Right cardiac atrium (tissue), 5 donors: ENCODE measurements around the gene TMEM163. TPM values are rescaled to one million over a fixed set of nuclear protein-coding genes. Genes with fewer than 3 reads are reported as not detected.
A peak's percentile ranks its signal among the peaks of the same experiment; 100 is the strongest.

Experiments used
- ATAC-seq, 2 donors: fragments of 200-7000 bp; cut with Tn5 transposase; one replicate each; pipeline versions ENCODE4 v1.8.0 to v1.9.1; 2020; ENCODE audit warnings: moderate library complexity in 2 of 2, mild to moderate bottlenecking in 1 of 2
- DNase-seq, 3 donors: peaks; one replicate each; pipeline ENCODE4 v3.0.0-alpha.2; 2020
- H3K27ac ChIP-seq: one replicate; pipeline ENCODE4 v1.5.1; 2013; ENCODE audit warnings: mild to moderate bottlenecking, low read length, control low read depth, moderate library complexity
- H3K27me3 ChIP-seq: one replicate; pipeline ENCODE4 v1.6.1; 2013; ENCODE audit not compliant: control insufficient read depth, insufficient read depth
- H3K4me1 ChIP-seq: one replicate; pipeline ENCODE4 v1.6.1; 2013; ENCODE audit warnings: low read length; ENCODE audit not compliant: control insufficient read depth, insufficient read depth
- H3K4me3 ChIP-seq: one replicate; pipeline ENCODE4 v1.5.1; 2013; ENCODE audit warnings: low read length, control low read depth
- H3K9me3 ChIP-seq: one replicate; pipeline ENCODE4 v1.6.1; 2013; ENCODE audit warnings: low read length; ENCODE audit not compliant: control insufficient read depth
- WGBS: extraction: QIAGEN DNeasy Blood & Tissue Kit; methylation state at CpG from one replicate; pipeline ENCODE4 v1.1.7; 2013; 5-methylcytosine and 5-hydroxymethylcytosine counted together
- intact Hi-C, 4 donors: fragments of 100-400 bp; cut with DNase I; formaldehyde crosslinking; loops; one replicate each; pipeline versions ENCODE4 v1.11.0 to v1.14.0; 2022 to 2023
- polyA plus RNA-seq: library from polyadenylated mRNA; stranded (reverse); fragments of 200-250 nt; gene quantifications from one replicate; pipeline ENCODE4 v1.2.3, GENCODE V29; 2013
- total RNA-seq, 4 donors: library from RNA; stranded (reverse); fragmentation: NEBNext Ultra II Directional; extraction: Animal tissue kit (Norgen Biotek cat#: 25700); gene quantifications; one replicate each; pipeline ENCODE4 v1.2.1, GENCODE V29; 2021
- donor health status: healthy with polysubstance abuse.
- donor health status: DM: no; HTN: yes; CAD: no.
- donor health status: DM: no; HTN: no; CAD: no.
- donor health status: DM: no; HTN: yes; CAD: no; lungs with severe emphysema.
- donor health status: DM: yes; HTN: yes; CAD: no.

TMEM163 gene
- total and polyA plus RNA-seq, 5 donors: 3.3 to 7.1 (median 4.9) TPM

GRCh38 chr2:134722728-134723127 lies 3.9 kb upstream of the TMEM163 start:
- DNase-seq: no peak
- Histone ChIP-seq H3K27ac (no peak overlapping the region), H3K9me3 (no peaks in the 10 kb centered on the region), H3K4me3 (no peak overlapping the region), H3K4me1 (no peaks in the 10 kb centered on the region), H3K27me3 (no peaks in the 10 kb centered on the region)
- WGBS: 68% methylated on average over 6 of the region's 6 CpGs
- intact Hi-C loops: no loop called here
- no peak for ATAC-seq

DNA sequence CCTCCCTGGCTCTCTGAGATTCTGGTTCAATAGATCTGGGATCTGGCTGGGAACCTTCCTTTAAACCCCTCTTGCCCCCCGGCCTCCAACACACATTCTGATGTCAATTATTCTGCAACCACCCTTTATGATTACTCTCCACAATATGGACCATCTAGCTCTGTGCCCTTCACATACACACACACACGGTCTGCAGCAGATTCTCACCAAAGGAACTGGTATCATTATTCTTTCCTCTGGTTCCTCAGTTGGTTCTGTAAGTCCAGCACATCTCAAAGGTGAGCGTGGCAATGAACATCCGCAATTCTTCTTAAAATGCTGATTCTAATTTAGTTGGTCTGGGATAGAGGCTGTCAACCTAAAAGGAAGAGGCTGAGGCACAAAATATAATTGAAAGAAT lies 2.8 kb upstream of the TMEM163 start:
- ATAC-seq (no peak), DNase-seq (no peak)
- H3K27ac ChIP-seq: no peak overlapping the region
- no peaks in the 10 kb centered on the region for H3K9me3 ChIP-seq
- no peaks in the 10 kb centered on the region for H3K4me1 ChIP-seq
- 94% methylated on average over 4 of the region's 4 CpGs for WGBS
- H3K4me3 ChIP-seq: no peak overlapping the region
- H3K27me3 ChIP-seq: no peaks in the 10 kb centered on the region
- intact Hi-C loops: no loop called here

DNA sequence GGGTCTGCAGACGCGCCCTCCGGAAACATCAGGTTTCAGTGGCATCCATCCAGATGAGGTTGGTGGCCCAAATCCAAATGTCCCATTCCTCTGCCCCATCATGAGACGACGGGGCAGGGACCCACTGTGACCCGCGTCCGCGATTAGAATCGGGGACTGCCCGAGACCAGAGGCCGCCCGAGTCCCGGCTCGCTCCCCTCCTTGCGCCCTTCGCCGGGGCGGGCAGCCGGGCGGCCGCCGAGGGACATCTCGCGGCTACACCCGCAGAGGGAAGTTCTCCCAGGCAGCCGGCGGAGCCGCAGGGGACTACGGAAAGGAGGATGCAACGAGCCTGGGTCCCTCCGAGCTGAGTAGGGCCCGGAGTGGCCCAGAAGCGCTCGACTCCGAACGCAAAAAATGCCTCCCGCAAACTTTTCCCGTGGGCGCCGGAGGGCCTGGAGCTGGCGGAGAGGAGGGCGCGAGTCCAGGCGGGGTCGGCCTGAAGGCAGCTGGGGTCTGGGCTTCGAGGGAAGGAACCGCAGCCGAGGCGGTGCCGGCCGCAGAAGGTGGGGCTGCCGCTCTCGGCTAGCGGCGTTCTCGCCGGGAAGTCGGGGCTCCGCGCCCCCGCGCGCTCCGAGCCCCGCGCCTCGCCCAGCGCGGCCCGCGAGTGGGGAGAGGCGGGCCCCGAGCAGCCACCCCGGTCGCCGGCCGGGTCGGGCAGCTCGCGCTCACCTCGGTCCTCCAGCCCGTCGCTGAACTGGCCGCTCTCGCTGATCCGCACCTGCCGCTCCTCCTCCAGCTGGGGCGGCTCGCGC lies 580 bp downstream of the TMEM163 start:
- ATAC-seq (peak; percentile 42 to 55), DNase-seq (peak; percentile 29 to 68 (median 61))
- 1% methylated on average over 91 of the region's 91 CpGs for WGBS
- Histone ChIP-seq H3K27ac (no peak overlapping the region), H3K4me3 (peak overlapping the region; percentile 53), H3K27me3 (no peaks in the 10 kb centered on the region), H3K4me1 (no peaks in the 10 kb centered on the region), H3K9me3 (no peaks in the 10 kb centered on the region)
- intact Hi-C loops: no loop called here

GRCh38 chr2:134717286-134718022 lies 1.3 kb downstream of the TMEM163 start:
- Histone ChIP-seq H3K27me3 (no peaks in the 10 kb centered on the region), H3K9me3 (no peaks in the 10 kb centered on the region), H3K4me3 (peak overlapping the region; percentile 53), H3K4me1 (no peaks in the 10 kb centered on the region), H3K27ac (no peak overlapping the region)
- WGBS: 13% methylated on average over 24 of the region's 24 CpGs
- ATAC-seq (peak in 1 of 2 donors; percentile 31), DNase-seq (no peak)
- intact Hi-C loops: no loop called here

DNA sequence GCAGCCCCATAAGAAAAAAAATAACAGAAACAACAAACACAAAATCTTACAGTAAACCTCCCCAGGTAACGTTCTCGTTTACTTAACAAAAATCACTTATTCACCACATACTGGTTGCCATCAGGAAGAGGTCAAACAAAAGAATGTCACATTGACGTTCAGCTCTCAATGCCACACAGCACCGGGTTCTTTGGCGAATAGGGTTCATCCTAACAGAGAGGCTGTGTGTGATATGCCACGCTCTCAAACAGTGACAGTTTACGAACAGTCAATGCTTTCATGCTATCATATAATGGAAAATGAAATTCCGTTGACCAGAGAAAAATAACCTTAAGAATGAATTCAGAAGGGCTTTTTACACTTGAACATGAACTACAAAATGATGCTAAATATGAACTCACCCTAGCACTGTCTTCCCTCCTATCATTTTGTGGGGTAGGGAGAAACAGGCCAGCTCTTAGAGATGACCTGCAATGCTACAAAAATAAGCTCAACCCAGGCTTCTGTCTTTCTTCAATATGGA lies 2.0 kb downstream of the TMEM163 start:
- 53% methylated on average over 8 of the region's 8 CpGs for WGBS
- ATAC-seq (no peak), DNase-seq (no peak)
- Histone ChIP-seq H3K27ac (no peak overlapping the region), H3K4me1 (no peaks in the 10 kb centered on the region), H3K27me3 (no peaks in the 10 kb centered on the region), H3K9me3 (no peaks in the 10 kb centered on the region), H3K4me3 (no peak overlapping the region)
- intact Hi-C loops: no loop called here

DNA sequence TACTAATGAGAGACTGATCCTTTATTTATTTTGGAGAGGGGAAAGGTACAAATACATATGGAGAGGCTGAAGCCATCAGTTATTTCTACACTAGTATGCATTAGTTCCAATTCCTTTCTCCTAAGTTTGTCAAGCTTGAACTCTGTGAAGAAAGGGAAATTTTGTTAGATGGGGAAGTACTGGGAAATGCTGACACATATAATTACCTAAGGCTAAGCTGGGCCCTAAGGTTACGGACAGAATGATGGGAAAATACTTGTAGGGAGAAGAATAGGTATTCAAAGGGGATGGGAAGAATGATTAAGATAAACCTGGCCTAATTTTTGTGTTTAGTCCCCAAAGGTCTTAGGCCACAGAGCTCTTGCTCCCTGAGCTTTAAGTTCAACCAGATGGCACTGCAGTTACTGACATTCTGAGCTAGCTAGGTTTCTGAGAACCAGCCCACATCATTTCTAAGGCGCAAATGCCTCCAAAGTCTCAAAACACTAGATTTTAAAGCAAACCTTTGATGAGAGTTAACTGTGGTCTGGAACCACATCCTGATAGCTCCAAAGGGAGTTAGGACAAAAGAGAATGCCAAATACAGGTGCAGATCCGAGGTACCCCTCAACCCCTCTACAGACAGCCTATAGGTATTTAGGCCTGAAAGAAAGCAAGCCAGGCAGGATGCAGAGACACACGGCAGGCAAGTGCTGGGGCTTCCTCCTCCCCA lies 2.7 kb downstream of the TMEM163 start:
- intact Hi-C loops: no loop called here
- no peaks in the 10 kb centered on the region for H3K4me1 ChIP-seq
- no peaks in the 10 kb centered on the region for H3K9me3 ChIP-seq
- DNase-seq (no peak), ATAC-seq (no peak)
- H3K27me3 ChIP-seq: no peaks in the 10 kb centered on the region
- WGBS: 65% methylated on average over 4 of the region's 4 CpGs
- no peak overlapping the region for H3K4me3 ChIP-seq
- H3K27ac ChIP-seq: no peak overlapping the region

GRCh38 chr2:134714228-134714627 lies 4.6 kb downstream of the TMEM163 start:
- no peak overlapping the region for H3K27ac ChIP-seq
- H3K4me1 ChIP-seq: no peaks in the 10 kb centered on the region
- ATAC-seq (no peak), DNase-seq (no peak)
- WGBS: 87% methylated on average over 2 of the region's 2 CpGs
- no peaks in the 10 kb centered on the region for H3K27me3 ChIP-seq
- intact Hi-C loops: no loop called here
- no peak overlapping the region for H3K4me3 ChIP-seq
- H3K9me3 ChIP-seq: no peaks in the 10 kb centered on the region

GRCh38 chr2:134713606-134714005 lies 5.2 kb downstream of the TMEM163 start:
- no peaks in the 10 kb centered on the region for H3K4me1 ChIP-seq
- intact Hi-C loops: no loop called here
- no peaks in the 10 kb centered on the region for H3K9me3 ChIP-seq
- no peak overlapping the region for H3K27ac ChIP-seq
- DNase-seq (no peak), ATAC-seq (peak in 1 of 2 donors; percentile 23)
- H3K27me3 ChIP-seq: no peaks in the 10 kb centered on the region
- H3K4me3 ChIP-seq: no peak overlapping the region
- WGBS: 85% methylated on average over 1 of the region's 1 CpG

GRCh38 chr2:134713176-134713575 lies 5.6 kb downstream of the TMEM163 start:
- 51% methylated on average over 11 of the region's 11 CpGs for WGBS
- Histone ChIP-seq H3K4me3 (no peak overlapping the region), H3K4me1 (no peaks in the 10 kb centered on the region), H3K27ac (no peak overlapping the region), H3K9me3 (no peaks in the 10 kb centered on the region), H3K27me3 (no peaks in the 10 kb centered on the region)
- peak in 1 of 2 donors; percentile 26 for ATAC-seq
- intact Hi-C loops: no loop called here
- DNase-seq: no peak

GRCh38 chr2:134712736-134713135 lies 6.1 kb downstream of the TMEM163 start:
- no peak for DNase-seq
- H3K4me3 ChIP-seq: no peak overlapping the region
- H3K9me3 ChIP-seq: no peaks in the 10 kb centered on the region
- intact Hi-C loops: no loop called here
- no peak for ATAC-seq
- 57% methylated on average over 4 of the region's 4 CpGs for WGBS
- H3K27me3 ChIP-seq: no peaks in the 10 kb centered on the region
- no peaks in the 10 kb centered on the region for H3K4me1 ChIP-seq
- H3K27ac ChIP-seq: no peak overlapping the region

- Histone ChIP-seq H3K4me3 (no peak overlapping the region), H3K27me3 (no peaks in the 10 kb centered on the region), H3K9me3 (no peaks in the 10 kb centered on the region), H3K4me1 (no peaks in the 10 kb centered on the region), H3K27ac (no peak overlapping the region)
- DNase-seq (no peak), ATAC-seq (no peak)
- intact Hi-C loops: no loop called here
- 33% methylated on average over 3 of the region's 3 CpGs for WGBS
These were observed 6.5 kb downstream of the TMEM163 start for GRCh38 chr2:134712299-134712698.
